ENCODE data around the gene ELL.

GRCh38 chr19:18496167-18496979 is 25.5 kb downstream of the ELL start:
- TF ChIP-seq CTCF (IDR thresholded peaks at IDR 0.05) (peak in 1 of 6 experiments; percentile 19), POLR2A (IDR thresholded peaks at IDR 0.05) (no peak)

All from esophagus squamous epithelium (tissue), 4 donors.